ENCODE data around the gene GOLIM4. TPM values are rescaled to one million over a fixed set of nuclear protein-coding genes. Genes with fewer than 3 reads are reported as not detected.
A peak's percentile ranks its signal among the peaks of the same experiment; 100 is the strongest.

The GOLIM4 gene
- total and polyA plus RNA-seq, 2 of the 13 experiments (the other 11 are each of a cell fraction or from before 2014, with no cell fraction given): 10.9 to 47.7 TPM

DNA sequence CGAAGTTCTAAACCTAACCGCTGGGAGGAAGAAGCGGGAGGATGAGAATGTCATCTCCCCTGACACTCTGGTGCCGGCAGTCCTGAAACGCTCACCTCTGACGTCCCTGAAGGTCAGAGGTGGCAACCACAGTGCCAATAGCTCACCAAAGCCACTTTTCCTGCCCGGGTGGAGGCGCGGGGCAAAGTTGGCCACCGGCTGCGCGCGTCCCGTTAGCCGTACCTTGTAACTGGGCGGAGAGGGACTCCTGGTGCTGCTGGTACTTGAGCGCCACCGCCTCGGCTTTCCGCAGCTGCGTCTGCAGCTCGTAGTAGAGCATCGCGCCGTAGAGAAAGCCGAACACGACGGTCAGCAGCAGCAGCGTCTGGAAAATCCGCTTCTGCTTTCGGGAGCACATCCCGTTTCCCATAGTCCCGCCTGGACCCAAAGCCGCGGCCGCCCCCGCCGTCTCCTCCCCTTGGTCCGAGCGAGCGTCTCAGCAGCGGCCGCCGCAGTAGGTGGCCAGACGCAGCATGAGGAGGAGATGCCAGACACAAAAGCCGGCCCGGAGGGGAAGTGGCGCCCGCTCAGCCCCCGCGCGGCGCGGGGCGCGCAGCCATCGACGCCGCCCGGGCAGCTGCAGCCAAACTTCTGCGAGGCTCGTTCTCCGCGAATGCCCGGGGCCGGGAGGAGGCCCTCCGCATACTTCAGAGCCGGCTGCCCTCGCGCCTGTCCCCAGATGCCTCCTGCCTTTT, 680 bp downstream of the GOLIM4 start (continued):
- TF ChIP-seq ZNF800 (CRISPR knock-in tag; IDR thresholded peaks at IDR 0.05) (peak; percentile 36; the same call in 1 of the 2 replicates), JUN (CRISPR knock-in tag; IDR thresholded peaks at IDR 0.05) (no peak), KLF15 (CRISPR knock-in tag; IDR thresholded peaks at IDR 0.05; ENCODE audit: borderline replicate concordance) (no peak), JDP2 (CRISPR knock-in tag; IDR thresholded peaks at IDR 0.05; ENCODE audit: borderline replicate concordance) (no peak), IKZF1 (IDR thresholded peaks at IDR 0.05) (no peak), ZNF850 (CRISPR knock-in tag; conservative IDR thresholded peaks at IDR 0.05) (no peak), ZNF782 (CRISPR knock-in tag; IDR thresholded peaks at IDR 0.05; ENCODE audit: borderline replicate concordance) (no peak), POLR2AphosphoS5 (IDR thresholded peaks at IDR 0.05; ENCODE audit: low read depth, low read length) (no peak), GLI4 (CRISPR knock-in tag; IDR thresholded peaks at IDR 0.05; ENCODE audit: borderline replicate concordance) (no peak; the same call in 1 of the 2 replicates), GTF3A (CRISPR knock-in tag; conservative IDR thresholded peaks at IDR 0.05) (no peak), SAFB2 (CRISPR knock-in tag; IDR thresholded peaks at IDR 0.05; ENCODE audit: borderline replicate concordance, low read depth) (no peak), HIC2 (CRISPR knock-in tag; IDR thresholded peaks at IDR 0.05; ENCODE audit: low read depth) (0 out of 2 replicates have a peak, but pooled peaks have one; percentile 48), PHF5A (CRISPR knock-in tag; IDR thresholded peaks at IDR 0.05; ENCODE audit: low read depth, unreplicated experiment) (no peak), CBX5 (CRISPR knock-in tag; IDR thresholded peaks at IDR 0.05; ENCODE audit: borderline replicate concordance) (no peak; the same call in 1 of the 2 replicates), ZNF891 (CRISPR knock-in tag; IDR thresholded peaks at IDR 0.05) (no peak), HNRNPL (IDR thresholded peaks at IDR 0.05; ENCODE audit: low read depth, low read length) (no peak), ISL2 (CRISPR knock-in tag; IDR thresholded peaks at IDR 0.05) (peak; percentile 15; the same call in 1 of the 2 replicates), ZNF567 (CRISPR knock-in tag; IDR thresholded peaks at IDR 0.05; ENCODE audit: borderline replicate concordance) (no peak)
- TF ChIP-seq, protein P1, sequence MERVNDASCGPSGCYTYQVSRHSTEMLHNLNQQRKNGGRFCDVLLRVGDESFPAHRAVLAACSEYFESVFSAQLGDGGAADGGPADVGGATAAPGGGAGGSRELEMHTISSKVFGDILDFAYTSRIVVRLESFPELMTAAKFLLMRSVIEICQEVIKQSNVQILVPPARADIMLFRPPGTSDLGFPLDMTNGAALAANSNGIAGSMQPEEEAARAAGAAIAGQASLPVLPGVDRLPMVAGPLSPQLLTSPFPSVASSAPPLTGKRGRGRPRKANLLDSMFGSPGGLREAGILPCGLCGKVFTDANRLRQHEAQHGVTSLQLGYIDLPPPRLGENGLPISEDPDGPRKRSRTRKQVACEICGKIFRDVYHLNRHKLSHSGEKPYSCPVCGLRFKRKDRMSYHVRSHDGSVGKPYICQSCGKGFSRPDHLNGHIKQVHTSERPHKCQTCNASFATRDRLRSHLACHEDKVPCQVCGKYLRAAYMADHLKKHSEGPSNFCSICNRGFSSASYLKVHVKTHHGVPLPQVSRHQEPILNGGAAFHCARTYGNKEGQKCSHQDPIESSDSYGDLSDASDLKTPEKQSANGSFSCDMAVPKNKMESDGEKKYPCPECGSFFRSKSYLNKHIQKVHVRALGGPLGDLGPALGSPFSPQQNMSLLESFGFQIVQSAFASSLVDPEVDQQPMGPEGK (CRISPR knock-in tag; IDR thresholded peaks at IDR 0.05): no peak
- TF ChIP-seq, protein P2, sequence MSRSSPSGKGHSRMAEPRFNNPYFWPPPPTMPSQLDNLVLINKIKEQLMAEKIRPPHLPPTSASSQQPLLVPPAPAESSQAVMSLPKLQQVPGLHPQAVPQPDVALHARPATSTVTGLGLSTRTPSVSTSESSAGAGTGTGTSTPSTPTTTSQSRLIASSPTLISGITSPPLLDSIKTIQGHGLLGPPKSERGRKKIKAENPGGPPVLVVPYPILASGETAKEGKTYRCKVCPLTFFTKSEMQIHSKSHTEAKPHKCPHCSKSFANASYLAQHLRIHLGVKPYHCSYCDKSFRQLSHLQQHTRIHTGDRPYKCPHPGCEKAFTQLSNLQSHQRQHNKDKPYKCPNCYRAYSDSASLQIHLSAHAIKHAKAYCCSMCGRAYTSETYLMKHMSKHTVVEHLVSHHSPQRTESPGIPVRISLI (CRISPR knock-in tag; IDR thresholded peaks at IDR 0.05; ENCODE audit: borderline replicate concordance): no peak

Measured in HepG2 (cell line).